ENCODE results near the gene PDCD2. TPM values are rescaled to one million over a fixed set of nuclear protein-coding genes. Genes with fewer than 3 reads are reported as not detected.

Gene PDCD2
- total and polyA plus RNA-seq, 9 of the 15 experiments (the other 6 are each of a cell fraction or from before 2014, with no cell fraction given), result 67.3 to 430 (median 318) TPM

- TF ChIP-seq CBFA2T3 (IDR thresholded peaks at IDR 0.05) (no peak), MTF1 (CRISPR knock-in tag; IDR thresholded peaks at IDR 0.05; ENCODE audit: borderline replicate concordance) (no peak), CREB1 (IDR thresholded peaks at IDR 0.05) (peak; percentile 99), CREB1 (CRISPR knock-in tag; IDR thresholded peaks at IDR 0.05) (peak; percentile 99), JUN (IDR thresholded peaks at IDR 0.05; ENCODE audit: borderline replicate concordance, low read depth, low read length) (peak; percentile 80), JUN (CRISPR knock-in tag; IDR thresholded peaks at IDR 0.05; ENCODE audit: borderline replicate concordance) (peak; percentile 86; the same call in 1 of the 2 replicates), SUPT5H (IDR thresholded peaks at IDR 0.05) (peak; percentile 85), ZFP30 (CRISPR knock-in tag; IDR thresholded peaks at IDR 0.05; ENCODE audit: borderline replicate concordance) (no peak), TARDBP (IDR thresholded peaks at IDR 0.05) (no peak; the same call in 1 of the 2 replicates), FOXJ2 (tag; IDR thresholded peaks at IDR 0.05) (no peak), CC2D1A (IDR thresholded peaks at IDR 0.05) (peak; percentile 66; the same call in 1 of the 2 replicates), GABPB1 (CRISPR knock-in tag; IDR thresholded peaks at IDR 0.05) (peak; percentile 99), GABPB2 (CRISPR knock-in tag; conservative IDR thresholded peaks at IDR 0.05) (no peak), XRCC3 (IDR thresholded peaks at IDR 0.05) (no peak), PPARD (CRISPR knock-in tag; IDR thresholded peaks at IDR 0.05) (no peak), ETV6 (IDR thresholded peaks at IDR 0.05; ENCODE audit: borderline replicate concordance in 1 of 2, low read depth in 2 of 2, low read length in 1 of 2) (peak in 1 of 2 experiments; percentile 34; a peak in 1 of 4 replicates), ETV6 (CRISPR knock-in tag; IDR thresholded peaks at IDR 0.05; ENCODE audit: borderline replicate concordance) (no peak), ZNF583 (CRISPR knock-in tag; IDR thresholded peaks at IDR 0.05) (peak; percentile 22), HMGXB4 (CRISPR knock-in tag; IDR thresholded peaks at IDR 0.05) (no peak; the same call in 1 of the 2 replicates), LCOR (CRISPR knock-in tag; IDR thresholded peaks at IDR 0.05) (no peak; the same call in 1 of the 2 replicates), HDAC1 (IDR thresholded peaks at IDR 0.05) (peak in 1 of 2 experiments; percentile 67; a peak in 2 of 4 replicates), SMAD3 (CRISPR knock-in tag; conservative IDR thresholded peaks at IDR 0.05) (peak; percentile 57; the same call in 1 of the 2 replicates), TSC22D4 (tag; IDR thresholded peaks at IDR 0.05) (no peak), SMARCE1 (IDR thresholded peaks at IDR 0.05) (no peak), HSF4 (CRISPR knock-in tag; IDR thresholded peaks at IDR 0.05; ENCODE audit: borderline replicate concordance) (no peak), ZNF561 (CRISPR knock-in tag; conservative IDR thresholded peaks at IDR 0.05) (no peak)
- TF ChIP-seq, protein P1, sequence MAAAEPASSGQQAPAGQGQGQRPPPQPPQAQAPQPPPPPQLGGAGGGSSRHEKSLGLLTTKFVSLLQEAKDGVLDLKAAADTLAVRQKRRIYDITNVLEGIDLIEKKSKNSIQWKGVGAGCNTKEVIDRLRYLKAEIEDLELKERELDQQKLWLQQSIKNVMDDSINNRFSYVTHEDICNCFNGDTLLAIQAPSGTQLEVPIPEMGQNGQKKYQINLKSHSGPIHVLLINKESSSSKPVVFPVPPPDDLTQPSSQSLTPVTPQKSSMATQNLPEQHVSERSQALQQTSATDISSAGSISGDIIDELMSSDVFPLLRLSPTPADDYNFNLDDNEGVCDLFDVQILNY (CRISPR knock-in tag; IDR thresholded peaks at IDR 0.05), result peak; percentile 93
- TF ChIP-seq, protein P2, sequence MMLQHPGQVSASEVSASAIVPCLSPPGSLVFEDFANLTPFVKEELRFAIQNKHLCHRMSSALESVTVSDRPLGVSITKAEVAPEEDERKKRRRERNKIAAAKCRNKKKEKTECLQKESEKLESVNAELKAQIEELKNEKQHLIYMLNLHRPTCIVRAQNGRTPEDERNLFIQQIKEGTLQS (IDR thresholded peaks at IDR 0.05), result peak; percentile 13; the same call in 1 of the 2 replicates
- TF ChIP-seq, protein P2 (CRISPR knock-in tag; conservative IDR thresholded peaks at IDR 0.05), result peak; percentile 82
Observed at GRCh38 chr6:170554013-170554795, 30.2 kb downstream of the PDCD2 start, which contains the start of gene TBP (continued).

Measured in K562 (cell line).